ENCODE measurements around the gene ECT2.
"Not testable (repeated sequence)": the region's sequence is repeated elsewhere in the genome, so short reads cannot be mapped to it uniquely, and the experiment has no call there.

ECT2 gene

GRCh38 chr3:172711454-172711795, 39.1 kb upstream of the ECT2 start (continued):
- TF ChIP-seq, protein P1, sequence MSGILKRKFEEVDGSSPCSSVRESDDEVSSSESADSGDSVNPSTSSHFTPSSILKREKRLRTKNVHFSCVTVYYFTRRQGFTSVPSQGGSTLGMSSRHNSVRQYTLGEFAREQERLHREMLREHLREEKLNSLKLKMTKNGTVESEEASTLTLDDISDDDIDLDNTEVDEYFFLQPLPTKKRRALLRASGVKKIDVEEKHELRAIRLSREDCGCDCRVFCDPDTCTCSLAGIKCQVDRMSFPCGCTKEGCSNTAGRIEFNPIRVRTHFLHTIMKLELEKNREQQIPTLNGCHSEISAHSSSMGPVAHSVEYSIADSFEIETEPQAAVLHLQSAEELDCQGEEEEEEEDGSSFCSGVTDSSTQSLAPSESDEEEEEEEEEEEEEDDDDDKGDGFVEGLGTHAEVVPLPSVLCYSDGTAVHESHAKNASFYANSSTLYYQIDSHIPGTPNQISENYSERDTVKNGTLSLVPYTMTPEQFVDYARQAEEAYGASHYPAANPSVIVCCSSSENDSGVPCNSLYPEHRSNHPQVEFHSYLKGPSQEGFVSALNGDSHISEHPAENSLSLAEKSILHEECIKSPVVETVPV (CRISPR knock-in tag; IDR thresholded peaks at IDR 0.05), result no peak
- TF ChIP-seq ZNF8 (CRISPR knock-in tag; IDR thresholded peaks at IDR 0.05), result no peak
- no peak for TF ChIP-seq ARNTL (CRISPR knock-in tag; IDR thresholded peaks at IDR 0.05; ENCODE audit: borderline replicate concordance, low read depth)
- TF ChIP-seq CSDC2 (CRISPR knock-in tag; IDR thresholded peaks at IDR 0.05), result no peak
- TF ChIP-seq ESRRG (CRISPR knock-in tag; IDR thresholded peaks at IDR 0.05), result no peak
- TF ChIP-seq TCF4 (CRISPR knock-in tag; IDR thresholded peaks at IDR 0.05; ENCODE audit: borderline replicate concordance), result no peak
- TF ChIP-seq TSHZ2 (CRISPR knock-in tag; IDR thresholded peaks at IDR 0.05), result no peak
- no peak for TF ChIP-seq PPARA (CRISPR knock-in tag; IDR thresholded peaks at IDR 0.05; ENCODE audit: borderline replicate concordance)
- no peak for TF ChIP-seq BACH2 (CRISPR knock-in tag; IDR thresholded peaks at IDR 0.05; ENCODE audit: borderline replicate concordance)

- ATAC-seq, result no peak
- no peak for TF ChIP-seq ZFP30 (CRISPR knock-in tag; IDR thresholded peaks at IDR 0.05)
These were observed 37.2 kb upstream of the ECT2 start for GRCh38 chr3:172713316-172713715.

- TF ChIP-seq TCF4 (CRISPR knock-in tag; IDR thresholded peaks at IDR 0.05; ENCODE audit: borderline replicate concordance) (no peak), ESRRG (CRISPR knock-in tag; IDR thresholded peaks at IDR 0.05) (no peak), OSR1 (CRISPR knock-in tag; IDR thresholded peaks at IDR 0.05) (no peak), CSDC2 (CRISPR knock-in tag; IDR thresholded peaks at IDR 0.05) (no peak), ARNTL (CRISPR knock-in tag; IDR thresholded peaks at IDR 0.05; ENCODE audit: borderline replicate concordance, low read depth) (no peak), TOX (CRISPR knock-in tag; IDR thresholded peaks at IDR 0.05; ENCODE audit: borderline replicate concordance) (no peak), ISL1 (CRISPR knock-in tag; IDR thresholded peaks at IDR 0.05) (no peak), BACH2 (CRISPR knock-in tag; IDR thresholded peaks at IDR 0.05; ENCODE audit: borderline replicate concordance) (no peak), ZC3H10 (CRISPR knock-in tag; IDR thresholded peaks at IDR 0.05) (no peak), GLIS3 (CRISPR knock-in tag; IDR thresholded peaks at IDR 0.05) (no peak), ZFP3 (CRISPR knock-in tag; IDR thresholded peaks at IDR 0.05) (no peak)
- TF ChIP-seq, protein P2, sequence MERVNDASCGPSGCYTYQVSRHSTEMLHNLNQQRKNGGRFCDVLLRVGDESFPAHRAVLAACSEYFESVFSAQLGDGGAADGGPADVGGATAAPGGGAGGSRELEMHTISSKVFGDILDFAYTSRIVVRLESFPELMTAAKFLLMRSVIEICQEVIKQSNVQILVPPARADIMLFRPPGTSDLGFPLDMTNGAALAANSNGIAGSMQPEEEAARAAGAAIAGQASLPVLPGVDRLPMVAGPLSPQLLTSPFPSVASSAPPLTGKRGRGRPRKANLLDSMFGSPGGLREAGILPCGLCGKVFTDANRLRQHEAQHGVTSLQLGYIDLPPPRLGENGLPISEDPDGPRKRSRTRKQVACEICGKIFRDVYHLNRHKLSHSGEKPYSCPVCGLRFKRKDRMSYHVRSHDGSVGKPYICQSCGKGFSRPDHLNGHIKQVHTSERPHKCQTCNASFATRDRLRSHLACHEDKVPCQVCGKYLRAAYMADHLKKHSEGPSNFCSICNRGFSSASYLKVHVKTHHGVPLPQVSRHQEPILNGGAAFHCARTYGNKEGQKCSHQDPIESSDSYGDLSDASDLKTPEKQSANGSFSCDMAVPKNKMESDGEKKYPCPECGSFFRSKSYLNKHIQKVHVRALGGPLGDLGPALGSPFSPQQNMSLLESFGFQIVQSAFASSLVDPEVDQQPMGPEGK (CRISPR knock-in tag; IDR thresholded peaks at IDR 0.05; ENCODE audit: borderline replicate concordance), result no peak
- ATAC-seq, result no peak
These were observed 34.0 kb upstream of the ECT2 start for GRCh38 chr3:172716476-172716875.

DNA sequence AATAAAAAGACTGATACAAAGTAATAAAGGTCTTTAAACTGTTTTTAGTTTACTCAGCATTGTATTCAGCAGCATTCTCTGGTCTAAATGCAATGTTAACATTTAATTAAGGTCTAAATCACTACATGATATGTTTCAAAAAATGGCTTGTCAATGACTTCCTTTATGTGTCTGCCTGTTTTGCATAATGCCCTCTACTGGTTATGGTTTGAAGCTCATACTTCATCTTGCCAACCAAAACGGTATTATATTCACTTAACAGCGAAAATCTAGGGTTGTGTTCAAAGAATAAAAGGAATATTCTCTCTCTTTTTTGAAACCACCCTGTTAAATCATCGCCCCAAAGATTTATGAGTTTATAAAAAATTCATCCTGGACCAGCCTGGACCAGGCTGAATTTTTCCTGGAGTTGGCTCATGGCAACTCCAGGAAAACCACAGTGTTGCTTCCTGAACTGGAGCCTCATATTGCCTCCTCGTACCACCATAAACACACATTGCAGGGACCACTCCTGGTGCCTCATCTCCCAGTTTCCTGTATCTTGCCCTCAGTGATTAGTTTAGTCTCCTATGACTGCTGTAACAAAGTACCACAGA, 32.9 kb upstream of the ECT2 start:
- ATAC-seq, result peak; percentile 64

DNA sequence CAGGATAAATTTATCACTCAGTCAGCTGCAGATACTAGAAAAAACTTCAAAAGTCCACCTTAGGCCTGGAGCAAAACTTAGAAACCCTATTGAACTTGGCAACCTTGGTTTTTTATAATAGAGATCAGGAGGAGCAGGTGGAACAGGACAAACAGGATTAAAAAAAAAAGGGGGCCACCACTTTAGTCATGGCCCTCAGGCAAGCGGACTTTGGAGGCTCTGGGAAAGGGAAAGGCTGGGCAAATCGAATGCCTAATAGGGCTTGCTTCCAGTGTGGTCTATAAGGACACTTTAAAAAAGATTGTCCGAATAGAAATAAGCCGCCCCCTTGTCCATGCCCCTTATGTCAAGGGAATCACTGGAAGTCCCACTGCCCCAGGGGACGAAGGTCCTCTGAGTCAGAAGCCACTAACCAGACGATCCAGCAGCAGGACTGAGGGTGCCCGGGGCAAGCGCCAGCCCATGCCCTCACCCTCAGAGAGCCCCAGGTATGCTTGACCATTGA, 27.9 kb upstream of the ECT2 start:
- ATAC-seq, result not testable (repeated sequence)

More for the DNA sequence above, 32.9 kb upstream of the ECT2 start:
- TF ChIP-seq ZNF565 (CRISPR knock-in tag; conservative IDR thresholded peaks at IDR 0.05; ENCODE audit: low read depth) (no peak), ZNF70 (CRISPR knock-in tag; IDR thresholded peaks at IDR 0.05) (no peak), TCF4 (CRISPR knock-in tag; IDR thresholded peaks at IDR 0.05; ENCODE audit: borderline replicate concordance) (no peak), BACH2 (CRISPR knock-in tag; IDR thresholded peaks at IDR 0.05; ENCODE audit: borderline replicate concordance) (no peak), ESRRG (CRISPR knock-in tag; IDR thresholded peaks at IDR 0.05) (no peak), ZFP30 (CRISPR knock-in tag; IDR thresholded peaks at IDR 0.05) (no peak)
- TF ChIP-seq, protein P3, sequence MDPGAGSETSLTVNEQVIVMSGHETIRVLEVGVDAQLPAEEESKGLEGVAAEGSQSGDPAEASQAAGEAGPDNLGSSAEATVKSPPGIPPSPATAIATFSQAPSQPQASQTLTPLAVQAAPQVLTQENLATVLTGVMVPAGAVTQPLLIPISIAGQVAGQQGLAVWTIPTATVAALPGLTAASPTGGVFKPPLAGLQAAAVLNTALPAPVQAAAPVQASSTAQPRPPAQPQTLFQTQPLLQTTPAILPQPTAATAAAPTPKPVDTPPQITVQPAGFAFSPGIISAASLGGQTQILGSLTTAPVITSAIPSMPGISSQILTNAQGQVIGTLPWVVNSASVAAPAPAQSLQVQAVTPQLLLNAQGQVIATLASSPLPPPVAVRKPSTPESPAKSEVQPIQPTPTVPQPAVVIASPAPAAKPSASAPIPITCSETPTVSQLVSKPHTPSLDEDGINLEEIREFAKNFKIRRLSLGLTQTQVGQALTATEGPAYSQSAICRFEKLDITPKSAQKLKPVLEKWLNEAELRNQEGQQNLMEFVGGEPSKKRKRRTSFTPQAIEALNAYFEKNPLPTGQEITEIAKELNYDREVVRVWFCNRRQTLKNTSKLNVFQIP (CRISPR knock-in tag; IDR thresholded peaks at IDR 0.05; ENCODE audit: borderline replicate concordance, low read depth), result no peak
